Measurements from ENCODE around the gene KIF4A.
"Not testable (repeated sequence)": the region's sequence is repeated elsewhere in the genome, so short reads cannot be mapped to it uniquely, and the experiment has no call there.

Gene KIF4A

DNA sequence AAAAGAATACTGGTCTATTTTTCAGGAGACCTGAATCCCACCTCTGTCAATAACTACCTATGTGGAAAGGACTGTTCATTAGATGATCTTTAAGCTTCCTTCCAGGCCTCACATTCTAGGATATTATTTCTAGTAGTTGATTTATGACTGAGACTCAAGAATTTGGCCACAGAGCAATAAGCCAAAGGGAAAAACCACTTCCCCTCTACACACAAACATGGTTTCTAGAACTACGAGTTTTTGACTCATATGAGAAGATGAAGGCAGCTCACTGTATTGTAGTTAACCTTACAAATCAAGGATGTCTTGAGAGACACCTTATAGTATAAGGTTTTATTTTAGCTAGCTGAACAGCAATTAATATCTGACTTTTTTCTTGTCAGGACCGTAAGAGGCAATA is 96.3 kb downstream of the KIF4A start:
- DNase-seq (ENCODE audit: low read depth, low spot score) = no peak

GRCh38 chrX:70398899-70399298 is 109.0 kb downstream of the KIF4A start:
- DNase-seq (ENCODE audit: low read depth, low spot score) = no peak

- DNase-seq (ENCODE audit: low read depth, low spot score) = not testable (repeated sequence)
Observed at GRCh38 chrX:70400181-70400580, 110.3 kb downstream of the KIF4A start.

- no peak for DNase-seq (ENCODE audit: low read depth, low spot score)
Observed at GRCh38 chrX:70402721-70403120, 112.8 kb downstream of the KIF4A start.

- no peak for DNase-seq (ENCODE audit: low read depth, low spot score)
Observed at GRCh38 chrX:70405003-70405402, 115.1 kb downstream of the KIF4A start.

DNA sequence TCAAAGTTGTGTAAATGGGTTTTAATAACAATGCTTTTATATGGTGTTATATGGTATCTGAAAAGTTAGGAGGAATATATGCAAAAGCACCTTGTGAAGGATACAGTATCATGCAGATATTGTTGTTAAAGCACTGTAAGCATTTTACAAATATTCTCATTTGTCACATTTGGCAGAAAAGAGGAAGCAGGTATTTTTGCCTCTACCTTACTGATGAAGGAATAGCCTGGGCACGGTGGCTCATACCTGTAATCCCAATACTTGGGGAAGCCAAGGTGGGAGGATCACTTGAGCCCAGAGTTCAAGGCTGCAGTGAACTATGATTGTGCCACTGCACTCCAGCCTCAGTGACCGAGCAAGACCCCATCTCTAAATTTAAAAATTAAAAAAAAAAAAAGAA is 121.0 kb downstream of the KIF4A start:
- DNase-seq (ENCODE audit: low read depth, low spot score) = no peak

- no peak for DNase-seq (ENCODE audit: low read depth, low spot score)
Observed at GRCh38 chrX:70411475-70411874, 121.6 kb downstream of the KIF4A start.

GRCh38 chrX:70421618-70422017 is 131.7 kb downstream of the KIF4A start:
- no peak for DNase-seq (ENCODE audit: low read depth, low spot score)

- no peak for DNase-seq (ENCODE audit: low read depth, low spot score)
Observed at GRCh38 chrX:70422851-70423341, 133.0 kb downstream of the KIF4A start, which contains the start of gene GDPD2. Gene GDPD2, plus strand, starts transcription at chrX:70423314. Its CDS starts 1,671 bp downstream, at chrX:70424985.

- DNase-seq (ENCODE audit: low read depth, low spot score) = no peak
Observed at GRCh38 chrX:70423936-70424675, 134.2 kb downstream of the KIF4A start.

- DNase-seq (ENCODE audit: low read depth, low spot score) = no peak
Observed at GRCh38 chrX:70424801-70425200, 134.9 kb downstream of the KIF4A start.

DNA sequence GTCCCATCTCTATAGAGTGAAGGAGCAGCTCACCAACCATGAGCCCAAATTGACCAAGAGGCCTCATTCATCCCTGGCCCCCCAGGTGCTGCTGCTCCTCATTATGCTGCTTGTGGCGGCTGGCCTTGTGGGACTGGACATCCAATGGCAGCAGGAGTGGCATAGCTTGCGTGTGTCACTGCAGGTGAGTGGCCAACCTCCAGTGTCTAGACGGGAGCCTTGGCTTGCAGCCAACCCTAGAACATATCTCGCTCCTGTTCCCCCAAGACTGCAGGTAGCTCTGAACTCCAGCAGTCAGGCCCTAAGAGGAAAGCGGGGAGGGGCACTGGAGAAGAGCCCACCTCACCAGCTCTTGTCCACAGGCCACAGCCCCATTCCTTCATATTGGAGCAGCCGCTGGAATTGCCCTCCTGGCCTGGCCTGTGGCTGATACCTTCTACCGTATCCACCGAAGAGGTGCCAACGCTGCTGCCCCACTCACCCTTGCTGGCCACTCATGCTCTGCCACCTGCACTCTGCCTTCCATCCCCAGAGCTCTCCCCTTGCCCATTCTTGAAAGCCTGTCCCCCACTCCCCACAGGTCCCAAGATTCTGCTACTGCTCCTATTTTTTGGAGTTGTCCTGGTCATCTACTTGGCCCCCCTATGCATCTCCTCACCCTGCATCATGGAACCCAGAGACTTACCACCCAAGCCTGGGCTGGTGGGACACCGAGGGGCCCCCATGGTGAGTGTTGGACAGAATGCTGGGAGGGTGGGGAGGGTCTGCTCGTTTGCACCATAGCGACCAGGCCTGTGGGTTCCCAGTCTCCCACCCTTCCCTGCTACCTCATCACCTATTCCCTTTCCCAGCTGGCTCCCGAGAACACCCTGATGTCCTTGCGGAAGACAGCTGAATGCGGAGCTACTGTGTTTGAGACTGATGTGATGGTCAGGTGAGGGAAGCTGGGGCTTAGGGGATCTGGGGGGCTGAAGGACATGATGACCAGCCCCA is 136.7 kb downstream of the KIF4A start:
- no peak for DNase-seq (ENCODE audit: low read depth, low spot score)

GRCh38 chrX:70427365-70427764 is 137.5 kb downstream of the KIF4A start:
- DNase-seq (ENCODE audit: low read depth, low spot score) = no peak

- no peak for DNase-seq (ENCODE audit: low read depth, low spot score)
Observed at GRCh38 chrX:70429759-70430158, 139.9 kb downstream of the KIF4A start.

DNA sequence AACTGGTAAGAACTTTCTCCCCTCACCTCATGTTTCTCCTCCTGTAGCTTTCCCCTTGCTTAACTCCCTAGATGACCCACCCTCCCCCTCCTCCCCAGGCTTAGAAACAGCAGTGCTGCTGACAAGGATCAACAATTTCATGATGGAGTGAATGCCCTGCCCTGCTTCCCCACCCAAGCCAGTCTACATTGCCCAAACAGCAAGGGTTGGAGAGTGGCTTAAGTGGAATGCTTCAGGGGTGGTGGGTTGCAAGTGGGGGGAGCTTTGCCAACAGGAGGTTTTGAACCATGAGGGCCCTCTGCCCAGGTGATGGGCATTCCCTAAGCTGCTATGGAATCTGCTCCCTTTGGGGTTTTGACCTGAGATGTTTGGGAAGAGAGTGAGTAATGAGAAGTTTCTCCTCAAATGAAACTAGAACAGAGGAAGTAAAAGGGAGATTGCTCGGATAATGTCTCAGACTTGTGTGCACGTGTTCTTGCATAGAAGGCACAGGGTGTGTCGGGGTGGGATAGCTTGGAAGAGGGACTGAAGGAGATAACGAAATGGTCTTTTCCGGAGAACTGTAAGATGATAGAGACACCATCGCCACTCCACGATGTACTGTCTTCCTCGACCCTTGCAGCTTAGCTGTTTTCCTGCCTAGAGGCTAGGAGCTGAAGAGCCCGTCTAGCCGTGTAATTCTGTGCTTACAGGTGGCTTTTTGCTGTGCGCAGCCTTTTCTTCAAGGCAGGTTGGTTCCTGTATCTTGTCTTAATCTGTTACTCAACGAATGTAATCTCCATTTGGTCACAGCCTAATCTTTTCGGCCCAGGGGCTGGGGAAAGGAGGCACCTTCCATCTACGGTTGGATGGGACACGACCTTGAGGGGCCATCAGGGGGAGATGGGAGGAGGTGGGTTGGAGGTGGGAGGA is 143.3 kb downstream of the KIF4A start:
- DNase-seq (ENCODE audit: low read depth, low spot score) = no peak

DNA sequence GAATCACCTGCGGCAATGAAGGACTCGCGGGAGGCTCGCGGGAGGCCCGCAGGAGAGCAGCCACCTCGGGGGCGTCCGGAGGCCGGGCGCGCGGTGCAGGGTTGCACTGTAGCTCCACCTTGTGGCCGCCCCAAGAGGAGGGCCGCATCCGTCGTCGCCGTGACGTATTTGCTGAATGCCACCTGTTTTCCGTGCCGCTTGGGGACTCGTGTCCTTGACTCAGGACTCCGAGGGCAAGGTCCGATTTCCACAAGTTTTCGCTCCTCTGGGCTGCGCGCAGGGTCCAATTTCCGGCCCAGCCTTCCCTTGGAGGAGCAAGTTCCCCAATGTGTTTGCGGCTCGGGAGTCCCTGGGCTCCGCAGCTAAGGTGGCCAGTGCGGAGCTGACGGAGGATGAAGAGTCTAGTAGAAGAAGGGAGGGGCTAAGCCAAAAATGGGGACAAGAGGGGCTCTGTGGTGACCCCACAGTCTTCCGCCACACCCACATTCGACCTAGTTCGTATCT is 144.0 kb downstream of the KIF4A start:
- DNase-seq (ENCODE audit: low read depth, low spot score) = no peak

DNA sequence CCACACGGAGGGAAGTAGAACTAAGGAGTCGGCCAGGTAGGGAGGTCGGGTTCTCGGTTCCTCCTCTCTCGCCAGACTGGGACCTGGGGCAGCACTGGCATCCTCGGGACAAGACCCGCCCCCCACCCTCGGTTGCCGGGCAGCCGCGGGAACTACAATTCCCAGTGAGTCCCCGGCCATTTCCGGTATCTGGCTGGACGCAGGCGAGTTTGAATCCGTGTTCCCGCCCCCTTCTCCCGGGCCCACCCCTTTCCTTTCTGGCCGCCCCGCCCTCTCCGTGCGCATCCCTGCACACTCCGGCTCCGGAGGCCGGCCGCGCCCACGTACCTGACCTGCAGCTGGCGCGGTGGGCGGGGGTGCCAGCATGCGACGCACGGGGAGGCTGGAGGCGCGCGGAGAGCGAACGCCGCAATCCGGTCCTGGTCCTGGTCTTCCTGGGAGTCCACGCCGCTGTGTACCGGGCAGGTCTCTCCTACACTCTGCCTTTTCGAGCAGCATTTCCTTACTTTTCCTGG is 144.5 kb downstream of the KIF4A start:
- DNase-seq (ENCODE audit: low read depth, low spot score) = no peak

GRCh38 chrX:70434914-70435586 is 145.1 kb downstream of the KIF4A start:
- no peak for DNase-seq (ENCODE audit: low read depth, low spot score)

- no peak for DNase-seq (ENCODE audit: low read depth, low spot score)
Observed at GRCh38 chrX:70436343-70436742, 146.4 kb downstream of the KIF4A start.

DNA sequence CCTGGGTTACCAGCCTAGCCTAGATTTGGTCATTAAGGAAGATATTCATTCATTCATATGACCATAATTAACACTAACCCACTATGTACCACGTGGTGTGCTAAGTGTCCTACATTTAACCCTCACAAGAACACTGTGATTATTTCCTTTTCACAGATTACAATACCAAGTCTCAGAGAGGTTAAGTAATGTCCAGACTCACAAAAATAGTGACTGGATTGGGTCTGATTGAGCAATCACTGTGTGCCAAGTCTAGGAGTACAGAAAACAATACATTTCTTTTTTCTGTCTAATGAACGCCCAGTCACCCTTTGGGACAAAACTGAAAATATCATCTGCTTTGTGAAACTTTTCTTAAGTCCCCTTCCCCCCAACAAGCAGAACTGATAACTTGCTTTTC is 147.1 kb downstream of the KIF4A start:
- DNase-seq (ENCODE audit: low read depth, low spot score) = no peak
